Measurements from ENCODE around the gene PDZD2.

Gene PDZD2

GRCh38 chr5:31937703-31938102 lies 298.8 kb downstream of the PDZD2 start:
- TF ChIP-seq ZFX (IDR thresholded peaks at IDR 0.05; ENCODE audit: borderline replicate concordance) (no peak), CTCF (IDR thresholded peaks at IDR 0.05) (no peak)

GRCh38 chr5:31939151-31939550 lies 300.2 kb downstream of the PDZD2 start:
- TF ChIP-seq ZFX (IDR thresholded peaks at IDR 0.05; ENCODE audit: borderline replicate concordance) (no peak), CTCF (IDR thresholded peaks at IDR 0.05) (no peak)
- no peak overlapping the region for H3K27ac ChIP-seq

More at GRCh38 chr5:31937703-31938102, 298.8 kb downstream of the PDZD2 start:
- H3K27ac ChIP-seq, result no peak overlapping the region

GRCh38 chr5:31941151-31941755 lies 302.3 kb downstream of the PDZD2 start:
- H3K27ac ChIP-seq, result no peak overlapping the region

GRCh38 chr5:31942546-31942945 lies 303.6 kb downstream of the PDZD2 start:
- no peak overlapping the region for H3K27ac ChIP-seq
- TF ChIP-seq ZFX (IDR thresholded peaks at IDR 0.05; ENCODE audit: borderline replicate concordance) (no peak), CTCF (IDR thresholded peaks at IDR 0.05) (no peak)

More at GRCh38 chr5:31941151-31941755, 302.3 kb downstream of the PDZD2 start:
- TF ChIP-seq ZFX (IDR thresholded peaks at IDR 0.05; ENCODE audit: borderline replicate concordance), result no peak

GRCh38 chr5:31944684-31945445 lies 305.9 kb downstream of the PDZD2 start:
- no peak overlapping the region for H3K27ac ChIP-seq
- TF ChIP-seq ZFX (IDR thresholded peaks at IDR 0.05; ENCODE audit: borderline replicate concordance), result no peak
- TF ChIP-seq CTCF (IDR thresholded peaks at IDR 0.05), result no peak

GRCh38 chr5:31948006-31948405 lies 309.1 kb downstream of the PDZD2 start:
- no peak overlapping the region for H3K27ac ChIP-seq
- TF ChIP-seq ZFX (IDR thresholded peaks at IDR 0.05; ENCODE audit: borderline replicate concordance), result no peak
- no peak for TF ChIP-seq CTCF (IDR thresholded peaks at IDR 0.05)

GRCh38 chr5:31952067-31952466 lies 313.1 kb downstream of the PDZD2 start:
- no peak for TF ChIP-seq ZFX (IDR thresholded peaks at IDR 0.05; ENCODE audit: borderline replicate concordance)
- TF ChIP-seq CTCF (IDR thresholded peaks at IDR 0.05), result no peak
- no peak overlapping the region for H3K27ac ChIP-seq

Measured in 22Rv1 (cell line).